HG03571 (cell line): ENCODE data around the gene DMBT1.
"Not testable (repeated sequence)": the region's sequence is repeated elsewhere in the genome, so short reads cannot be mapped to it uniquely, and the experiment has no call there.

Source experiments
- ATAC-seq: cut with Tn5 transposase; IDR thresholded peaks from one replicate; pipeline ENCODE4 v1.9.1; 2021; ENCODE audit not compliant: unreplicated experiment

Gene DMBT1

GRCh38 chr10:122577311-122577885 lies 16.8 kb downstream of the DMBT1 start:
- no peak for ATAC-seq

GRCh38 chr10:122586070-122586469 lies 25.5 kb downstream of the DMBT1 start:
- not testable (repeated sequence) for ATAC-seq

DNA sequence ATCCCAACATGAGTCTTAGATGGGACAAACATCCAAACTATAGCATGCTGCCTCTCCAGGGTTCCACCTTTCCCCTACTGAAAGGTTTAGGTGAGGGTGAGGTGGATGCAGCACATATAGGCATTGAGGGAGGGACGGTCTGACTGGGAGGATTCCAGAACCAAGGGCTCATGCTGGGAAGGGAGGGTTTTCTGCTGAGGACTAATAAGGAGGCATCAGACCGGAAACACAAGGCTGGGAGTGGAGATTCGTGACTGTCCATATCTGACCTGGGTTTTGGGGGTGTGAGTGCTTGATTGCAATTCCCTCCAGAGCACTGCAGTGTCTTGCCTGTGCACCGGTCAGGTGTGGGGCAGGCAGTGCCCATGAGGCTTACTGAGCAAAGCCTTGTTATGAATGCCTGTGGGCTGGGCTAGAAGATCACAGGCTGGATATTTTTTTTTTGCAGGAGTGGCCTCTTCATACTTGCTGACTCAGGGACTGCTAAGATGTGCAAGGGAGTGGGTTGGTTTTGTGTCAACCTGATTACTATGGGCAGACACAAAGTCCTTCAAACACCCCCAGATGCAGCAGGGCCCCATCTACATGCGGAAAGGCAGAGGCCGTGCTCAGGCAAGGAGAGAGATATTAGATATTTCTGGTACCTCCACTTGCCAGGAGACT lies 26.7 kb downstream of the DMBT1 start:
- ATAC-seq: no peak

DNA sequence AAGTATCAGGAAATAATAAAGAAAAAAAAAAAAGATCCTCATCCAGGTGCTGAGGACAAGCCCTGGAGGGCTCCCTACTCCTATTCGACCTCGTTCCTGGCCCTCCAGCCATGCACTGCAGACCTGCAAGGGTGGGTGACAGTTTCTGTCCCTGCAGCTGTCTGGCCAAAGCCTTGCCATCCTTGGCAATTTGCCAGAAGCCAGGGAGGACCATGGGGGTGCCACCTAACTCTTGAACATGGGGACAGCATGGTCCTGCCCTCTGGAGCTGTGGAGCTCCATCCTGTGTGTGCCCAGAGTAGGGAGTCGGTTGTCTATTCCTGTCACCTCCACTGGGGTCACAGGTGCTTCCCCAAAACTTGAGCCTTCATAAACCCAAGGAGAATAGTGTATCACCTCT lies 27.8 kb downstream of the DMBT1 start:
- no peak for ATAC-seq

GRCh38 chr10:122590153-122590552 lies 29.6 kb downstream of the DMBT1 start:
- no peak for ATAC-seq

DNA sequence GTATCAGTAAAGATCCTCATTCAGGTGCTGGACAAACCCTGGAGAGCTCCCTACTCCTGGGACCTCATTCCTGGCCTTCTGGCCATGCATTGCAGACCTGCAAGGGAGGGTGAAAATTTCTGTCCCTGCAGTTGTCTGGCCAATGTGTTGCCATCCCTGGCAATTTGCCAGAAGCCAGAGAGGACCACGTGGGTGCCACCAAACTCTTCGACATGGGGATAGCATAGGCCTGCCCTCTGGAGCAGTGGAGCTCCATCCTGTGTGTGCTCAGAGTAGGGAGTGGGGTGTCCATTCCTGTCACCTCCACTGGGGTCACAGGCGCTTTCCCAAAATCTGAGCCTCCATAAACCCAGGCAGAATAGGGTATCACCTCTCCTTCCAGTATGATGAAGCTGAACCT lies 31.2 kb downstream of the DMBT1 start:
- ATAC-seq: no peak

DNA sequence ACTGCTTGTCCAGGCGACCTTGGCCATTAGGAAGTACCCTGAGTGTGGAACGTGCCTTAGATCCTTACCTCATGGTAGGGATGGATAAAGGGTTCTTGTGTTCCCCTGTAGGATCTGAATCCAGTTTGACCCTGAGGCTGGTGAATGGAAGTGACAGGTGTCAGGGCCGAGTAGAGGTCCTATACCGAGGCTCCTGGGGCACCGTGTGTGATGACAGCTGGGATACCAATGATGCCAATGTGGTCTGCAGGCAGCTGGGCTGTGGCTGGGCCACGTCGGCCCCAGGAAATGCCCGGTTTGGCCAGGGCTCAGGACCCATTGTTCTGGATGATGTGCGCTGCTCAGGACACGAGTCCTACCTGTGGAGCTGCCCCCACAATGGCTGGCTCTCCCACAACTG lies 31.6 kb downstream of the DMBT1 start:
- ATAC-seq: no peak

DNA sequence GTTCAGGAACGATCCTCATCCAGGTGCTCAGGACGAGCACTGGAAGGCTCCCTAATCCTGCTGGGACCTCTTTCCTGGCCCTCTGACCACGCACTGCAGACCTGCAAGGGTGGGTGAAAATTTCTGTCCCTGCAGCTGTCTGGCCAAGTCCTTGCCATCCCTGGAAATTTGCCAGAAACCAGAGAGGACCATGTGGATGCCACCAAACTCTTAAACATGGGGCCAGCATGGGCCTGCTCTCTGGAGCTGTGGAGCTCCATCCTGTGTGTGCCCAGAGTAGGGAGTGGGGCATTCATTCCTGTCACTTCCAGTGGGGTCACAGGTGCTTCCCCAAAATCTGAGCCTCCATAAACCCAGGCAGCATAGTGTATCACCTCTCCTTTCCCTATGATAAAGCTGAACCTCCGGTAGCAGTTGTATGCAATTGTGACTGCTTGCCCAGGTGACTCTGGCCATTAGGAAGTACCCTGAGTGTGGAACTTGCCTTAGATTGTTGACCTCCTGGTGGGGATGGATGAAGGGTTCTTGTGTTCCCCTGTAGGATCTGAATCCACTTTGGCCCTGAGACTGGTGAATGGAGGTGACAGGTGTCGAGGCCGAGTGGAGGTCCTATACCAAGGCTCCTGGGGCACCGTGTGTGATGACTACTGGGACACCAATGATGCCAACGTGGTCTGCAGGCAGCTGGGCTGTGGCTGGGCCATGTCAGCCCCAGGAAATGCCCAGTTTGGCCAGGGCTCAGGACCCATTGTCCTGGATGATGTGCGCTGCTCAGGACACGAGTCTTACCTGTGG lies 57.1 kb downstream of the DMBT1 start:
- ATAC-seq: no peak

- ATAC-seq: no peak
Observed at GRCh38 chr10:122618461-122619165, 58.1 kb downstream of the DMBT1 start.

DNA sequence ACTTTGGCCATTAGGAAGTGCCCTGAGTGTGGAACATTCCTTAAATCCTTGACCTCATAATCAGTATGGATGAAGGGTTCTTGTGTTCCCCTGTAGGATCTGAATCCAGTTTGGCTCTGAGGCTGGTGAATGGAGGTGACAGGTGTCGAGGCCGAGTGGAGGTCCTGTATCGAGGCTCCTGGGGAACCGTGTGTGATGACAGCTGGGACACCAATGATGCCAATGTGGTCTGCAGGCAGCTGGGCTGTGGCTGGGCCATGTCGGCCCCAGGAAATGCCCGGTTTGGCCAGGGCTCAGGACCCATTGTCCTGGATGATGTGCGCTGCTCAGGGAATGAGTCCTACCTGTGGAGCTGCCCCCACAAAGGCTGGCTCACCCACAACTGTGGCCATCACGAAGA lies 60.4 kb downstream of the DMBT1 start:
- not testable (repeated sequence) for ATAC-seq

DNA sequence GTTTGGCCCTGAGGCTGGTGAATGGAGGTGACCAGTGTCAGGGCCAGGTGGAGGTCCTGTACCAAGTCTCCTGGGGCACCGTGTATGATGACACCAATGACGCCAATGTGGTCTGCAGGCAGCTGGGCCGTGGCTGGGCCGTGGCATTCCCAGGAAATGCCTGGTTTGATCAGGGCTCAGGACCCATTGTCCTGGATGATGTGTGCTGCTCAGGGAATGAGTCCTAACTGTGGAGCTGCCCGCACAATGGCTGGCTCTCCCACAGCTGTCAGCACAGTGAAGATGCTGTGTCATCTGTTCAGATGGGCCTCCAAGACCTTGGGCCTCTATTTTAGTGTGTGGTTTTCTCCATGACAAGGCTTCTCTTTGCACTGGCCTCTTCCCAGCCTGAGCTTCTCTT lies 64.0 kb downstream of the DMBT1 start:
- ATAC-seq: no peak

GRCh38 chr10:122630526-122630925 lies 70.0 kb downstream of the DMBT1 start:
- no peak for ATAC-seq

GRCh38 chr10:122632031-122632430 lies 71.5 kb downstream of the DMBT1 start:
- no peak for ATAC-seq

DNA sequence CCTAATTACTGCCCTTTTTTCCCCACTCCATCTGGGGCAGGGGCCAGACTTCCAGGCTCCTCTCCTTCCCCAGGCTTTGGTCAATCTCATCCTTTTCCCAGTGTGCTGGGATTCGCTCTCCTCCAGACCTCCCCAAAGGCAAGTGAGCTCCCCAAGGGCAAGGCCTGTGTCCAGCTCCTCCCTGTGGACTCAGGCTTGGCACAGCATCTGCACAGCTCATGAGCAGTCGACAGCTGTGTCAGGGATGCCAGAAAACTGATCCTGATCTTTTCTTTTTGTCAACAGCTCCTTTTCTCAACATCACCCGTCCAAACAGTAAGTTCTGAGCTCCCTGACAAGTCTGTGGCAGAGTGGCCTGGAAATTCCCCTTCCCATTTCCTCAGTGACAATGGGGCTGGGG lies 72.0 kb downstream of the DMBT1 start:
- ATAC-seq: no peak

DNA sequence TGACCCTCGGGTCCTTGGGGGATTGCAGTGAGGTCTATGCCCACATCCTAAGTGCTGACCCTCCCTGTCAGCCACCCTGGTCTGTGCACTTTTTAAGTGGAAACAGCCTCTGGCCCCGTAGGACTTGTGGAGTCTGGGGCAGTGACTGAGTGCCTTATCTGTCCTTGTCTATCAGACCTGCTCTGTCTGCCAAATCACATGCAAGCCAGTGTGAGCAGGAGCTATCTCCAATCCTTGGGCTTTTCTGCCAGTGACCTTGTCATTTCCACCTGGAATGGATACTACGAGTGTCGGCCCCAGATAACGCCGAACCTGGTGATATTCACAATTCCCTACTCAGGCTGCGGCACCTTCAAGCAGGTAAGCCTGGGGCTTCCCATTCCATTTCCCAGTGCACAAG lies 76.4 kb downstream of the DMBT1 start:
- no peak for ATAC-seq

DNA sequence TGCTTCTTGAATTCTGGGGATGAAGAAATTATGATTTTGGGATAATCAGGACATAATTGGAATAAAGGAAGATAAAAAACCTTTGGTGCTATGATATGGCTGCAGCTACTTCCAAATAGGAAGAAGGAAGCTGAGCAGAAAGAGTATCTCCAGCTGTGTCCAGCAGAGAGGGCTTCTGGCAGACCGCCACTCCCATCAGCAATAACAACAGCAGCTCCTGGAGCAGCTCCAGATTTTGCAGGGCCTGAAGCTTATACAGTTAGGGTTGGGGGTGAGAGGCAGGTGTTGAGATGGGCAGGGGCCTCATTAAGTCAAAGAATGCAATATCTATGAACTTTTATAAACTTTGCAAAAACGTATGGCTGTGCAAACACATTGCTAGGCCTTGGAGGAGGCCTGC lies 76.8 kb downstream of the DMBT1 start:
- ATAC-seq: no peak

GRCh38 chr10:122638106-122638505 lies 77.6 kb downstream of the DMBT1 start:
- no peak for ATAC-seq

GRCh38 chr10:122639801-122640200 lies 79.2 kb downstream of the DMBT1 start:
- no peak for ATAC-seq

GRCh38 chr10:122640921-122641320 lies 80.4 kb downstream of the DMBT1 start:
- no peak for ATAC-seq

DNA sequence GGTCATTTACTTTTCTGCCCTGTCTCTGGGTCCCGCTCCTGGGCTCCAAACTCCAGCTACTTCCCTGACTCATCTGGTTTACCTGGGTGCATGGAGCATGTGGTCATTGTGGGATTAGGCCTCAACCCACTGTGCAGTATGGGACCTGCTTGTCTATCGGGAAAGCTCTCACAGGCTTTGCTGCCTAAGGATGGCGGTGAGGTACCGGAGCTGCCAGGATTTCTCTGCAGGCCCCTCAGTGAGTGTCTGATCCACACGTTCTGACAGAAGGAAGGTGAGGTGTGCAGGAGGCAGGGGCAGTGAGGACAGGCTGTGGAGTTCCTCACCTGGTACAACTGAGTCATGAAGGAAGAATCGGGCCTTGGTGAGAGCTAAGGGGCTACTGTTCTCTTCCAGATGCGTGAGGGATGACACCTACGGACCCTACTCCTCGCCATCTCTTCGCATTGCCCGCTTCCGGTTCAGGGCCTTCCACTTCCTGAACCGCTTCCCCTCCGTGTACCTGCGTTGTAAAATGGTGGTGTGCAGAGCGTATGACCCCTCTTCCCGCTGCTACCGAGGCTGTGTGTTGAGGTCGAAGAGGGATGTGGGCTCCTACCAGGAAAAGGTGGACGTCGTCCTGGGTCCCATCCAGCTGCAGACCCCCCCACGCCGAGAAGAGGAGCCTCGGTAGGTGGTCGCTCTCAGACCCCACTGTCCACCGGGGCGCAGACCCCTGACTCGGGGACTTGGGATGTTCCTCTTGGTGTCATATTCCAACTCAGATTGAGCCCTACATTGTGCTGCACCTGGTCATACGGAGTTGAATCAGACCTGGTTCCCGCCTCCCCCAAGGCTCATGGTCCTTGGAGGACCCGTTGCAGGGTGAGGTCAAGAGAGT lies 82.4 kb downstream of the DMBT1 start:
- ATAC-seq: no peak
